GM21576 (cell line): Measurements from ENCODE around the gene TMOD1.
A peak's percentile ranks its signal among the peaks of the same experiment; 100 is the strongest.

Source experiments
- ATAC-seq: cut with Tn5 transposase; IDR thresholded peaks from one replicate; pipeline ENCODE4 v1.9.1; 2021; ENCODE audit warnings: mild to moderate bottlenecking, moderate library complexity; ENCODE audit not compliant: unreplicated experiment

The TMOD1 gene

GRCh38 chr9:97545486-97545885 lies 44.0 kb downstream of the TMOD1 start:
- ATAC-seq: no peak

- no peak for ATAC-seq
Measured at GRCh38 chr9:97547098-97547829, 45.8 kb downstream of the TMOD1 start.

GRCh38 chr9:97548379-97548778 lies 46.9 kb downstream of the TMOD1 start:
- ATAC-seq: no peak

- ATAC-seq: no peak
Measured at GRCh38 chr9:97548819-97549540, 47.5 kb downstream of the TMOD1 start.

GRCh38 chr9:97550386-97550785 lies 48.9 kb downstream of the TMOD1 start:
- ATAC-seq: no peak

GRCh38 chr9:97551308-97551707 lies 49.8 kb downstream of the TMOD1 start:
- no peak for ATAC-seq

GRCh38 chr9:97553141-97553540 lies 51.7 kb downstream of the TMOD1 start:
- no peak for ATAC-seq

- ATAC-seq: no peak
Measured at GRCh38 chr9:97553841-97554240, 52.4 kb downstream of the TMOD1 start.

GRCh38 chr9:97554566-97555075 lies 53.2 kb downstream of the TMOD1 start:
- no peak for ATAC-seq

- no peak for ATAC-seq
Measured at GRCh38 chr9:97555164-97555563, 53.7 kb downstream of the TMOD1 start.

- no peak for ATAC-seq
Measured at GRCh38 chr9:97556036-97556720, 54.7 kb downstream of the TMOD1 start.

GRCh38 chr9:97556721-97557605 lies 55.5 kb downstream of the TMOD1 start:
- ATAC-seq: no peak

- ATAC-seq: no peak
Measured at GRCh38 chr9:97557606-97558095, 56.2 kb downstream of the TMOD1 start.

- ATAC-seq: peak; percentile 36
Measured at GRCh38 chr9:97558701-97559101, 57.2 kb downstream of the TMOD1 start.

GRCh38 chr9:97559111-97559514 lies 57.6 kb downstream of the TMOD1 start:
- peak; percentile 74 for ATAC-seq

GRCh38 chr9:97560154-97560553 lies 58.7 kb downstream of the TMOD1 start:
- no peak for ATAC-seq

GRCh38 chr9:97560851-97561250 lies 59.4 kb downstream of the TMOD1 start:
- ATAC-seq: no peak

- ATAC-seq: no peak
Measured at GRCh38 chr9:97561501-97561900, 60.0 kb downstream of the TMOD1 start.

- ATAC-seq: no peak
Measured at GRCh38 chr9:97562542-97562941, 61.1 kb downstream of the TMOD1 start.

- ATAC-seq: no peak
Measured at GRCh38 chr9:97563458-97564135, 62.1 kb downstream of the TMOD1 start.
